ENCODE measurements around the gene RBKS. TPM values are rescaled to one million over a fixed set of nuclear protein-coding genes. Genes with fewer than 3 reads are reported as not detected.
A peak's percentile ranks its signal among the peaks of the same experiment; 100 is the strongest.

RBKS gene
- total RNA-seq, 8 experiments from 2014 or later, result 2.4 to 9.7 (median 3.6) TPM

- no peak overlapping the region for H3K4me3 ChIP-seq
- no peak overlapping the region for H3K27ac ChIP-seq
- 83 to 100% (median 92%) methylated on average over 1 to 3 of the region's 3 CpGs; no CpG with 5 or more reads in 4 of the 10 experiments for WGBS, 10 experiments
- no peaks in the 10 kb centered on the region for H3K4me1 ChIP-seq (replicated peaks in 1 of 2)
- ATAC-seq (replicated peaks in 6 of 8), result no peak
- in situ Hi-C loops (cut with MboI; ENCODE audit: low pct_unique_long_range_greater_than_20kb in 2 of 9, low sequenced_read_pairs in 9 of 9, unreplicated experiment in 9 of 9), result no loop called here
These were observed 81.2 kb downstream of the RBKS start for GRCh38 chr2:27808984-27809383.

DNA sequence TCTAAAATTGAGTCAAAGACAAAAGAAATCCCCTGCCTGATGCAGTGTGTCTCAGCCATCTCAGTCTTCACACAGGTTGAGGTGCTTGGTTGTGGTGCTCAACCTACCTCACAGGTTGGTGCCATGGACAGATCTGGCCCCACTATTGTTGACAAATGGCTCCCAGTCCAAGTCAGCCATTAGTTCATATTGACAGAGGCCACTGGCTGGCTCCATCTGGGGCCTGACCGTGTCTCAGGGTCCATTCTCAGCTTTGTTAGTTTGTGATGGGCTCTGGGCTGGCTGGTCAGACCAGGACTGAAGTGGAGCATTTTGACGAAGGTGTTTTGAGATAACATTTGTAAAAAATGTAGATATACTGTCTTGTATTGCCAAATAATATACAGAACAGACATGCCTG lies 81.8 kb downstream of the RBKS start:
- in situ Hi-C loops (cut with MboI; ENCODE audit: low pct_unique_long_range_greater_than_20kb in 2 of 9, low sequenced_read_pairs in 9 of 9, unreplicated experiment in 9 of 9), result no loop called here
- no peak for ATAC-seq (replicated peaks in 6 of 8)
- Histone ChIP-seq H3K4me1 (replicated peaks in 1 of 2) (no peaks in the 10 kb centered on the region), H3K4me3 (no peak overlapping the region), H3K27ac (no peak overlapping the region)
- WGBS, 10 experiments, result 60 to 100% (median 78%) methylated on average over 1 to 2 of the region's 2 CpGs; no CpG with 5 or more reads in 4 of the 10 experiments

GRCh38 chr2:27807476-27807875 lies 82.7 kb downstream of the RBKS start:
- H3K27ac ChIP-seq, result no peak overlapping the region
- in situ Hi-C loops (cut with MboI; ENCODE audit: low pct_unique_long_range_greater_than_20kb in 2 of 9, low sequenced_read_pairs in 9 of 9, unreplicated experiment in 9 of 9), result no loop called here
- H3K4me1 ChIP-seq (replicated peaks in 1 of 2), result no peaks in the 10 kb centered on the region
- peak in 2 of 8 experiments; percentile 33 to 62 for ATAC-seq (replicated peaks in 6 of 8)
- no peak overlapping the region for H3K4me3 ChIP-seq
- 50 to 100% (median 79%) methylated on average over 1 to 4 of the region's 4 CpGs; no CpG with 5 or more reads in 3 of the 10 experiments for WGBS, 10 experiments

DNA sequence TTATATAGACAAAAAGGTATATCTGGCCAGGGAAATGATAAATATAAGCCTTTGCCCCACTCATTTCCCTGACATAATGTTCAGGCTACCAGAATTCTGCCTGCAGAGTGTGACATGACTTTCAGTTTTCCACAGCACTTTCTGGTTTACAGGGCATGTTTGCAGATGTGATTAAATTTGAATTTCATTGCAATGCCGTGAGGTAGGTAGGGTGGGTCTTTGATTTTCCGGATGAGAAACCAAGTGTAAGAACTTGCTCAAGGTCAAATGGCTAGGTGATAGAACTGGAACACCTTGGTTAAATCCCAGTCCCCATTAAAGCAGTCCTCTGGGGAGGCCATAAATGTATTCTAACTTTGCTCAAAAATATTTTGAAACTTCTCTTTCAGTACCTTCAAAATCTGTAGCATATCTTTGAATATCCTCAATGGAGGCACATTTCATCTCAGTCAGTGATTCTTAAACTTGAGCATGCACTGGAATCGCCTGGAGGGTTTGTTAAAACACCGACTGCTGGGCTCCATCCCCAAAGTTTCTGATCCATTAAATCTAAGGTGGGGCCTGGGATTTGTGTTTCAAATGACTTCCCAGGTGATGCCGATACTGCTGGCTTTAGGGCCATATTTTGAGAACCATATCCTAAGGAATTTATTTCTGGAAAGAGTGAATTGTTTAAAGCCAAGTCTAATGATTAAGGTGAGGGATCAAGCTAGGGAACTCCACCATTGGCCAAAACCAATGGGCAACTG lies 83.7 kb downstream of the RBKS start:
- no peak for ATAC-seq (replicated peaks in 6 of 8)
- no peak overlapping the region for H3K4me3 ChIP-seq
- 64 to 100% (median 90%) methylated on average over 1 to 5 of the region's 5 CpGs; no CpG with 5 or more reads in 2 of the 10 experiments for WGBS, 10 experiments
- in situ Hi-C loops (cut with MboI; ENCODE audit: low pct_unique_long_range_greater_than_20kb in 2 of 9, low sequenced_read_pairs in 9 of 9, unreplicated experiment in 9 of 9), result no loop called here
- no peaks in the 10 kb centered on the region for H3K4me1 ChIP-seq (replicated peaks in 1 of 2)
- H3K27ac ChIP-seq, result no peak overlapping the region

DNA sequence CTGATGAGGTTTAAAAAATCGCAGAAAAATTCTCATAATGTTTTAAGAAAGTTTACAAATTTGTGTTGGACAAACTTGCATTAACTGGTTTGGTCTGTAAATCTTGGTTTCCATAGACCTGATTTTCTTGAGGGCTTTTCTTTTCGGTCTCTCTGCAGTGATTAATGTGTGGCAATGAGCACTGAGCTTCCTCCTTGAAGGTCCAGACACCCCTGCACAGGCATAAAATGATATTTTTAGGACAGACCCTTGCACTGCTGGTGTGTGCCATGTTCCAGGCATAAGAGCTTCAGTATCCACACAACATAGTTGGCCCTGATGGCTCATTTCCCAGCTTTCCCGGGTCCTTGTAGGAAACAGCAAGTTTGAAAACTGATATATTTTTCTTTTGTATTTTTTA lies 85.0 kb downstream of the RBKS start:
- no peak overlapping the region for H3K27ac ChIP-seq
- H3K4me3 ChIP-seq, result no peak overlapping the region
- in situ Hi-C loops (cut with MboI; ENCODE audit: low pct_unique_long_range_greater_than_20kb in 2 of 9, low sequenced_read_pairs in 9 of 9, unreplicated experiment in 9 of 9), result no loop called here
- no peak for ATAC-seq (replicated peaks in 6 of 8)
- no peaks in the 10 kb centered on the region for H3K4me1 ChIP-seq (replicated peaks in 1 of 2)
- WGBS, 10 experiments, result 17 to 88% (median 73%) methylated on average over 1 to 3 of the region's 3 CpGs; no CpG with 5 or more reads in 3 of the 10 experiments

GRCh38 chr2:27804146-27804545 lies 86.0 kb downstream of the RBKS start:
- Histone ChIP-seq H3K4me3 (no peak overlapping the region), H3K4me1 (replicated peaks in 1 of 2) (no peaks in the 10 kb centered on the region), H3K27ac (no peak overlapping the region)
- no peak for ATAC-seq (replicated peaks in 6 of 8)
- in situ Hi-C loops (cut with MboI; ENCODE audit: low pct_unique_long_range_greater_than_20kb in 2 of 9, low sequenced_read_pairs in 9 of 9, unreplicated experiment in 9 of 9), result no loop called here

- in situ Hi-C loops (cut with MboI; ENCODE audit: low pct_unique_long_range_greater_than_20kb in 2 of 9, low sequenced_read_pairs in 9 of 9, unreplicated experiment in 9 of 9), result no loop called here
- WGBS, 10 experiments, result 62 to 100% (median 97%) methylated on average over 1 to 2 of the region's 2 CpGs; no CpG with 5 or more reads in 2 of the 10 experiments
- ATAC-seq (replicated peaks in 6 of 8), result no peak
- H3K4me1 ChIP-seq (replicated peaks in 1 of 2), result no peaks in the 10 kb centered on the region
- H3K4me3 ChIP-seq, result no peak overlapping the region
- no peak overlapping the region for H3K27ac ChIP-seq
These were observed 87.1 kb downstream of the RBKS start for GRCh38 chr2:27803046-27803445.

DNA sequence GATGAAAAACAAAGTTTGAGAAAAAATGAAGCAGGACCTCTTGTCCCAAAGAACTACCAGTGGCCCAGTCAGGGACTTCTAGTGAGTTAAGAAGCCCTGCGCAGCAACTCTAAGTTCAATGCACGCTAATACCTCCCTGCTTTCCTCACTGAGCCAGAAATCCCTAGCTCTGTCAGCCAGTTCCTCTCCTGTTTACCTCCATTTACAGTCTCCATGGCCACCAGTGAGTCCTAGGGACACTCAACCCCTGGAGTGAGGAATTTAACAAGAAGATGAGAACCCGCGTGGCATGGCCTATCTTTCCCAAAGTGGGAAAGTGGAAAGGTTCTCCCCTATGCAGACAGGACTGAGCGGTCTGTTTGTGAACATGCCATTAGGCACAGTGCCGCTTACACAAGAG lies 87.6 kb downstream of the RBKS start:
- no peak for ATAC-seq (replicated peaks in 6 of 8)
- WGBS, 10 experiments, result 77 to 100% (median 92%) methylated on average over 2 to 4 of the region's 6 CpGs; no CpG with 5 or more reads in 4 of the 10 experiments

GRCh38 chr2:27800856-27801255 lies 89.3 kb downstream of the RBKS start:
- 40 to 91% (median 72%) methylated on average over 1 to 5 of the region's 6 CpGs; no CpG with 5 or more reads in 4 of the 10 experiments for WGBS, 10 experiments
- ATAC-seq (replicated peaks in 6 of 8), result no peak

More for the DNA sequence above, 87.6 kb downstream of the RBKS start:
- no peak overlapping the region for H3K4me3 ChIP-seq
- H3K4me1 ChIP-seq (replicated peaks in 1 of 2), result no peaks in the 10 kb centered on the region
- in situ Hi-C loops (cut with MboI; ENCODE audit: low pct_unique_long_range_greater_than_20kb in 2 of 9, low sequenced_read_pairs in 9 of 9, unreplicated experiment in 9 of 9), result no loop called here
- no peak overlapping the region for H3K27ac ChIP-seq

GRCh38 chr2:27799646-27800010 lies 90.6 kb downstream of the RBKS start:
- 30 to 100% (median 100%) methylated on average over 1 to 4 of the region's 4 CpGs; no CpG with 5 or more reads in 3 of the 10 experiments for WGBS, 10 experiments
- Histone ChIP-seq H3K4me3 (no peak overlapping the region), H3K27ac (no peak overlapping the region), H3K4me1 (replicated peaks in 1 of 2) (peaks cover 12 to 14% of the 10 kb centered on the region in 2 donors)
- in situ Hi-C loops (cut with MboI; ENCODE audit: low pct_unique_long_range_greater_than_20kb in 2 of 9, low sequenced_read_pairs in 9 of 9, unreplicated experiment in 9 of 9), result no loop called here
- ATAC-seq (replicated peaks in 6 of 8), result peak in 5 of 8 experiments; percentile 7 to 41 (median 34)

More at GRCh38 chr2:27800856-27801255, 89.3 kb downstream of the RBKS start:
- H3K4me1 ChIP-seq (replicated peaks in 1 of 2), result peaks cover 3 to 4% of the 10 kb centered on the region in 2 donors
- in situ Hi-C loops (cut with MboI; ENCODE audit: low pct_unique_long_range_greater_than_20kb in 2 of 9, low sequenced_read_pairs in 9 of 9, unreplicated experiment in 9 of 9), result no loop called here
- H3K27ac ChIP-seq, result no peak overlapping the region
- H3K4me3 ChIP-seq, result no peak overlapping the region

- peak; percentile 44 to 97 (median 88) for ATAC-seq (replicated peaks in 6 of 8)
- H3K27ac ChIP-seq, result no peak overlapping the region
- in situ Hi-C loops (cut with MboI; ENCODE audit: low pct_unique_long_range_greater_than_20kb in 2 of 9, low sequenced_read_pairs in 9 of 9, unreplicated experiment in 9 of 9), result no loop called here
- no peak overlapping the region for H3K4me3 ChIP-seq
- WGBS, 10 experiments, result 0 to 93% (median 56%) methylated on average over 2 to 8 of the region's 11 CpGs; no CpG with 5 or more reads in 2 of the 10 experiments
- H3K4me1 ChIP-seq (replicated peaks in 1 of 2), result peaks cover 12 to 14% of the 10 kb centered on the region in 2 donors
These were observed 91.1 kb downstream of the RBKS start for GRCh38 chr2:27798948-27799645.

DNA sequence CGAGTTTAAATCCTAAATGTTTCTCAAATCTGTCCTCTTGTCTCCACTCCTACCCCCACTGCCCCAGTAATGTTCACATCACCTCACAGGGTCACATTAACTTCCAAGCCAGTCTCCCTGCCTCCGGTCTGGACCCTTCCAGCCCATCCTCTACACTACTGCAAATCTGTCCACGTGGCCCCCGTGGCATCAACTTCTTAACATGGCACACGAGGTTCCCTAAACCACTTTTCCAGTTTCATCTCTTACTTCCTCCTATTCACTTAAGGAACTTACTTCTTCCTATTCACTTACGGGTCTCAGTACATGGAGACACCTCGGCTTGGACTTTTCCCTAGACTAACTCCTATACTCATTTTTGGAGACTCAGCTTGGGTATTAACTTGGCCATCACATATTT lies 91.7 kb downstream of the RBKS start:
- 60 to 88% (median 76%) methylated on average over 1 to 7 of the region's 7 CpGs for WGBS, 10 experiments
- no peak for ATAC-seq (replicated peaks in 6 of 8)
- H3K27ac ChIP-seq, result no peak overlapping the region
- peaks cover 12 to 14% of the 10 kb centered on the region in 2 donors for H3K4me1 ChIP-seq (replicated peaks in 1 of 2)
- in situ Hi-C loops (cut with MboI; ENCODE audit: low pct_unique_long_range_greater_than_20kb in 2 of 9, low sequenced_read_pairs in 9 of 9, unreplicated experiment in 9 of 9), result no loop called here
- no peak overlapping the region for H3K4me3 ChIP-seq

DNA sequence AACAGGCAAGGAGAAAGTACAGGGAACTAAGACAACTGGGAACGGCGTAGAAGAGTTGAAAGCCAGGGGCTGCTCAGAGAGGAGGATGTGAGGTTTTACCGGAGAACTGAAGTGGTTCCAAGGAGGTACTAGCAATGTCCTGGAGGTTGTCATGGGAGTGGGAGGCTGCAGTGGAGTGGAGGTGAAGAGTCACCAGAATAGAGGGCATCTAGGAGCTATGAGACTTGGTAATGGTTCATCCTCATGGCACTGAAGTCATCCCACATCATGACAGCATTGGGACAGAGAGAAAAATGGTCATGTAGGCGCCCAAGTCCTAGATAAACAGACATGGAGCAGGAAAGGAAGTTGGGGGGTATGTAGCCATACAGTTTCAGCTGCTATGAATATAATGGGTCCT lies 92.3 kb downstream of the RBKS start:
- no peak overlapping the region for H3K4me3 ChIP-seq
- H3K4me1 ChIP-seq (replicated peaks in 1 of 2), result peaks cover 12 to 14% of the 10 kb centered on the region in 2 donors
- no peak overlapping the region for H3K27ac ChIP-seq
- in situ Hi-C loops (cut with MboI; ENCODE audit: low pct_unique_long_range_greater_than_20kb in 2 of 9, low sequenced_read_pairs in 9 of 9, unreplicated experiment in 9 of 9), result no loop called here
- ATAC-seq (replicated peaks in 6 of 8), result no peak
- WGBS, 10 experiments, result 84 to 100% (median 100%) methylated on average over 1 to 4 of the region's 4 CpGs; no CpG with 5 or more reads in 2 of the 10 experiments
